SK-N-SH treated with all-trans-retinoic acid at 6 μM for 48 hours (cell line): Measurements from ENCODE around the gene IL1R2.

ENCODE experiments used
- ATAC-seq: fragments of 200-7000 bp; cut with Tn5 transposase; 3 replicates; pipeline ENCODE4 v1.9.1; 2020; ENCODE audit warnings: mild to moderate bottlenecking, moderate library complexity
- BACH2 ChIP-seq: fragments of 250-450 bp; sonication (Bioruptor Pico); IDR thresholded peaks from 2 replicates; pipeline ENCODE4 v1.9.0; 2021; ENCODE audit warnings: mild to moderate bottlenecking, borderline replicate concordance
- CSDC2 ChIP-seq: fragments of 250-450 bp; sonication (Bioruptor Pico); IDR thresholded peaks from 2 replicates; pipeline ENCODE4 v1.5.0; 2020; ENCODE audit warnings: mild to moderate bottlenecking, moderate library complexity
- ESRRG ChIP-seq: fragments of 250-450 bp; sonication (Bioruptor Pico); IDR thresholded peaks from 2 replicates; pipeline ENCODE4 v1.6.1; 2021; ENCODE audit warnings: mild to moderate bottlenecking
- GLIS3 ChIP-seq: fragments of 250-450 bp; sonication (Bioruptor Pico); IDR thresholded peaks from 2 replicates; pipeline ENCODE4 v1.5.0; 2020; ENCODE audit warnings: mild to moderate bottlenecking, moderate library complexity
- ISL1 ChIP-seq: fragments of 250-450 bp; sonication (Bioruptor Pico); IDR thresholded peaks from 2 replicates; pipeline ENCODE4 v2.1.2; 2022; ENCODE audit warnings: mild to moderate bottlenecking, moderate library complexity
- PATZ1 ChIP-seq: fragments of 250-450 bp; sonication (Bioruptor Pico); IDR thresholded peaks from 2 replicates; pipeline ENCODE4 v1.8.0; 2020; ENCODE audit warnings: mild to moderate bottlenecking, moderate library complexity, borderline replicate concordance
- POU6F1 ChIP-seq: fragments of 250-450 bp; sonication (Bioruptor Pico); IDR thresholded peaks from 2 replicates; pipeline ENCODE4 v1.8.0; 2021; ENCODE audit warnings: low read depth, mild to moderate bottlenecking, moderate library complexity, borderline replicate concordance
- RARB ChIP-seq: fragments of 250-450 bp; sonication (Bioruptor Pico); IDR thresholded peaks from 2 replicates; pipeline ENCODE4 v1.8.0; 2021; ENCODE audit warnings: mild to moderate bottlenecking, moderate library complexity
- SNAI2 ChIP-seq: fragments of 250-450 bp; sonication (Bioruptor Pico); IDR thresholded peaks from 2 replicates; pipeline ENCODE4 v1.5.0; 2020; ENCODE audit warnings: mild to moderate bottlenecking, moderate library complexity
- TCF4 ChIP-seq: fragments of 250-450 bp; sonication (Bioruptor Pico); IDR thresholded peaks from 2 replicates; pipeline ENCODE4 v1.8.0; 2021; ENCODE audit warnings: mild to moderate bottlenecking, moderate library complexity, borderline replicate concordance
- TOX ChIP-seq: fragments of 250-450 bp; sonication (Bioruptor Pico); IDR thresholded peaks from 2 replicates; pipeline ENCODE4 v1.8.0; 2021; ENCODE audit warnings: mild to moderate bottlenecking, moderate library complexity, borderline replicate concordance
- TSHZ2 ChIP-seq: fragments of 250-450 bp; sonication (Bioruptor Pico); IDR thresholded peaks from 2 replicates; pipeline ENCODE4 v1.5.0; 2020; ENCODE audit warnings: mild to moderate bottlenecking, moderate library complexity
- ZC3H10 ChIP-seq: fragments of 250-450 bp; sonication (Bioruptor Pico); IDR thresholded peaks from 2 replicates; pipeline ENCODE4 v1.5.1; 2021; ENCODE audit warnings: mild to moderate bottlenecking, moderate library complexity
- ZFP3 ChIP-seq: fragments of 250-450 bp; sonication (Bioruptor Pico); IDR thresholded peaks from 2 replicates; pipeline ENCODE4 v1.5.0; 2020; ENCODE audit warnings: mild to moderate bottlenecking, moderate library complexity
- ZFP30 ChIP-seq: fragments of 450-650 bp; formaldehyde crosslinking; IDR thresholded peaks from 2 replicates; pipeline ENCODE4 v1.5.0; 2022; ENCODE audit warnings: mild to moderate bottlenecking, moderate library complexity
- TF ChIP-seq, protein P1 (sequence below): fragments of 250-450 bp; sonication (Bioruptor Pico); IDR thresholded peaks from 2 replicates; pipeline ENCODE4 v1.5.1; 2021; ENCODE audit warnings: mild to moderate bottlenecking, moderate library complexity
- TF ChIP-seq, protein P2 (sequence below): fragments of 250-450 bp; sonication (Bioruptor Pico); IDR thresholded peaks from 2 replicates; pipeline ENCODE4 v1.5.1; 2020; ENCODE audit warnings: low read depth, mild to moderate bottlenecking, moderate library complexity

Gene IL1R2

DNA sequence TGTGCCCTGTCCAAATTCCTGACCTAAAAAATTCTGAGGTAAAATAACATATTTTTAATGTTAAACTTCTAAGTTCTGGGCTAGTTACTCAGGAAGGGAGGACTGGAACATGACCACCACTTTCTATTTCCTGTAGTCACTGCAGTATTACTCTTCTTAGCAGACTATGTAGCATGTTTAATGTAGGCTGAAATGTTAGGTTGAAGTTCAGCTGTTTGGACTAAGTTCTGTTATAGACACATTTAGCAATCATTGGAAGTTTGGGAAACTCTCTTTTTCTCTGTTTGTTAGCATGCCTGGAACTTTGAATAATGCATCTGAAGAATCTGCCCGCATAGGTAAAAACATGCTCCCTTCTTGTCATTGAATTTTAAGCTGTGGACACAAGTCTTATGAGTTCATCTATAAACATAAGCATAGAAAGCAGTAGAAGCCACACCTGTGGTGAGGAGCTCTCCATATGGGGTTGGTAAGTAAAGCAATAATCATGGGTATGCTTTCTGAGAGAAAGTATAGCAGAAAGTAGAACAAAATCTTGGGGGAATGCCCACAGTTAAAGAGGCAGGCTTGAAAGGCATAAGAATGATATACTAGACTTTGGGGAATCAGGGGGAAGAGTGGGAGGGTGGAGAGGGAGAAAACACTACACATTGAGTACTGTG, 52.6 kb downstream of the IL1R2 start:
- TF ChIP-seq RARB (CRISPR knock-in tag) (no peak), GLIS3 (no peak), ESRRG (no peak), ZFP30 (CRISPR knock-in tag) (no peak), TCF4 (CRISPR knock-in tag) (no peak), TSHZ2 (CRISPR knock-in tag) (no peak), SNAI2 (no peak), ZFP3 (CRISPR knock-in tag) (no peak), ZC3H10 (CRISPR knock-in tag) (no peak)
- TF ChIP-seq, protein P1, sequence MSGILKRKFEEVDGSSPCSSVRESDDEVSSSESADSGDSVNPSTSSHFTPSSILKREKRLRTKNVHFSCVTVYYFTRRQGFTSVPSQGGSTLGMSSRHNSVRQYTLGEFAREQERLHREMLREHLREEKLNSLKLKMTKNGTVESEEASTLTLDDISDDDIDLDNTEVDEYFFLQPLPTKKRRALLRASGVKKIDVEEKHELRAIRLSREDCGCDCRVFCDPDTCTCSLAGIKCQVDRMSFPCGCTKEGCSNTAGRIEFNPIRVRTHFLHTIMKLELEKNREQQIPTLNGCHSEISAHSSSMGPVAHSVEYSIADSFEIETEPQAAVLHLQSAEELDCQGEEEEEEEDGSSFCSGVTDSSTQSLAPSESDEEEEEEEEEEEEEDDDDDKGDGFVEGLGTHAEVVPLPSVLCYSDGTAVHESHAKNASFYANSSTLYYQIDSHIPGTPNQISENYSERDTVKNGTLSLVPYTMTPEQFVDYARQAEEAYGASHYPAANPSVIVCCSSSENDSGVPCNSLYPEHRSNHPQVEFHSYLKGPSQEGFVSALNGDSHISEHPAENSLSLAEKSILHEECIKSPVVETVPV (CRISPR knock-in tag) = no peak
- ATAC-seq = no peak

- TF ChIP-seq BACH2 (CRISPR knock-in tag) (no peak), ZC3H10 (CRISPR knock-in tag) (no peak), TSHZ2 (CRISPR knock-in tag) (no peak), TCF4 (CRISPR knock-in tag) (no peak), TOX (no peak), ESRRG (no peak), ISL1 (CRISPR knock-in tag) (no peak), POU6F1 (CRISPR knock-in tag) (no peak), CSDC2 (CRISPR knock-in tag) (no peak)
- TF ChIP-seq, protein P1 (CRISPR knock-in tag) = no peak
- ATAC-seq = no peak
Measured at GRCh38 chr2:102044967-102045489, 53.3 kb downstream of the IL1R2 start.

GRCh38 chr2:102045697-102046096, 53.9 kb downstream of the IL1R2 start:
- no peak for ATAC-seq
- TF ChIP-seq, protein P2, sequence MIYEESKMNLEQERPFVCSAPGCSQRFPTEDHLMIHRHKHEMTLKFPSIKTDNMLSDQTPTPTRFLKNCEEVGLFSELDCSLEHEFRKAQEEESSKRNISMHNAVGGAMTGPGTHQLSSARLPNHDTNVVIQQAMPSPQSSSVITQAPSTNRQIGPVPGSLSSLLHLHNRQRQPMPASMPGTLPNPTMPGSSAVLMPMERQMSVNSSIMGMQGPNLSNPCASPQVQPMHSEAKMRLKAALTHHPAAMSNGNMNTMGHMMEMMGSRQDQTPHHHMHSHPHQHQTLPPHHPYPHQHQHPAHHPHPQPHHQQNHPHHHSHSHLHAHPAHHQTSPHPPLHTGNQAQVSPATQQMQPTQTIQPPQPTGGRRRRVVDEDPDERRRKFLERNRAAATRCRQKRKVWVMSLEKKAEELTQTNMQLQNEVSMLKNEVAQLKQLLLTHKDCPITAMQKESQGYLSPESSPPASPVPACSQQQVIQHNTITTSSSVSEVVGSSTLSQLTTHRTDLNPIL = no peak
- TF ChIP-seq TSHZ2 (CRISPR knock-in tag) (no peak), ISL1 (CRISPR knock-in tag) (no peak), POU6F1 (CRISPR knock-in tag) (no peak), PATZ1 (no peak), RARB (CRISPR knock-in tag) (no peak), ESRRG (no peak)
